Ascending aorta (tissue), 2 donors: ENCODE results near the gene CDCA4. TPM values are rescaled to one million over a fixed set of nuclear protein-coding genes. Genes with fewer than 3 reads are reported as not detected.

ENCODE experiments used
- DNase-seq, 2 donors: peaks; one replicate each; pipeline ENCODE4 v3.0.0-alpha.2; 2019; ENCODE audit warnings: low spot score in 2 of 2
- H3K27ac ChIP-seq, 2 donors: fragments of 200-600 bp; sonication (generic); one replicate each; pipeline ENCODE4 v1.5.1; 2016 to 2017; ENCODE audit warnings: mild to moderate bottlenecking in 1 of 2
- H3K27me3 ChIP-seq: fragments of 200-600 bp; sonication (generic); one replicate; pipeline ENCODE4 v1.5.1; 2017
- H3K36me3 ChIP-seq, 2 donors: fragments of 200-600 bp; sonication (generic); one replicate each; pipeline ENCODE4 v1.5.1; 2016
- H3K4me1 ChIP-seq, 2 donors: fragments of 200-600 bp; sonication (generic); one replicate each; pipeline ENCODE4 v1.5.1; 2016 to 2017; ENCODE audit warnings: mild to moderate bottlenecking in 1 of 2
- H3K4me3 ChIP-seq, 2 donors: fragments of 200-600 bp; sonication (generic); one replicate each; pipeline ENCODE4 v1.5.1; 2016 to 2017; ENCODE audit warnings: mild to moderate bottlenecking in 1 of 2
- H3K9me3 ChIP-seq, 2 donors: fragments of 200-600 bp; sonication (generic); one replicate each; pipeline ENCODE4 v1.5.1; 2016
- intact Hi-C: fragments of 100-400 bp; cut with DNase I; formaldehyde crosslinking; loops from one replicate; pipeline ENCODE4 v1.15.1; 2023
- total RNA-seq: library from RNA; depleted of rRNA; stranded (reverse); fragments of >200 nt; gene quantifications from one replicate; pipeline ENCODE4 v1.1.0, GENCODE V29; 2016
- TF ChIP-seq, protein P1 (sequence below), 3 experiments: fragments of 200-600 bp in 2 of 3; fragments of 450-650 bp in 1 of 3; sonication (generic) in 2 of 3; IDR thresholded peaks; one replicate each; pipeline ENCODE4 v1.5.1; 2016 to 2019; ENCODE audit warnings: antibody characterized with exemption in 3 of 3, mild to moderate bottlenecking in 1 of 3, moderate library complexity in 1 of 3

The CDCA4 gene
- total RNA-seq, 1 donor from 2014 or later: 2.3 TPM

DNA sequence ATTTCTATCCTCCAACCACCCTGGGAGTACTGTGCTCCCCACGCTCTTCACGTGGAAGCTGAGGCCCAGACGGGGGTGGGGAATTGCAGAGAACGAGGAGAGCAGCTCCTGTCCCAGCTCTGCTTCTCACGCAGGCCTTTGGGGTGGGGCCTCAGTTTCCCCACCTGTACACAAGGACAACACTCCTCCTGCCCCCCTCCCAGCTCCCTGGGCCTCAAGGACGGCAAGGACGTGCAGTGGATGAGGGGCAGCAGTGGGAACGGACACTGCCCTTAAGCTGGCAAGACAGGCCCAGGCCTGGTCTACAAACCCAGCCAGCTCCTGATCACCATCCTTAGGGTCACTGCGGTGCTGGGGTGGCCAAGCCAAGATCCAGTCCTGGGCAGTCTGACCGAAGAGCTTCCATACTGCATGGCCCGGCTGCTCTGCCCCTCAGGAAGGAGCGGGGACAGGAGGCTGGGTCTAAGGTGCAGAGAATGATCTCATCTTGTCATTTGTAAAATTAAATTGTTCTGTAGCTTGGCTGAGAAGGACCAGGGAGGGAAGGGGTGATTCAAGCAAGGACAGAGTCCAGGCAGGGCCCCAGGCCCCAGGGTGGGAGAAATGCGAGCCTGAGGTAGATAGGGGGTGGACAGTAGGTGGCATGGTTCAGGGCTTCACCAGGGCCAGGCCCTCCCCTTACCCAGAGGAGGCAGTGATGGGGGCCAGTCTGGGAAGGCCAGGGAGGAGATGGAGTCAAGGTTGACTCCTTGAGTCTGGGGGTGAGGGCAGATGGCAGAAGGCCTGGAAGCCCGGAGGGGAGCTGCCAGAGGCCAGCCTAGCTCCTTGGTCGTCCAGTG is 36.6 kb downstream of the CDCA4 start:
- peaks cover 9 to 12% of the 10 kb centered on the region in 2 donors for H3K4me1 ChIP-seq
- DNase-seq: no peak
- H3K27me3 ChIP-seq: no peaks in the 10 kb centered on the region
- intact Hi-C loops: loop anchor here (2.0 kb wide), 1 partner anchor 51 kb away; no protein-coding TSS in a partner anchor
- H3K27ac ChIP-seq: peak overlapping the region; percentile 62 to 79
- H3K9me3 ChIP-seq: no peaks in the 10 kb centered on the region
- TF ChIP-seq, protein P1, sequence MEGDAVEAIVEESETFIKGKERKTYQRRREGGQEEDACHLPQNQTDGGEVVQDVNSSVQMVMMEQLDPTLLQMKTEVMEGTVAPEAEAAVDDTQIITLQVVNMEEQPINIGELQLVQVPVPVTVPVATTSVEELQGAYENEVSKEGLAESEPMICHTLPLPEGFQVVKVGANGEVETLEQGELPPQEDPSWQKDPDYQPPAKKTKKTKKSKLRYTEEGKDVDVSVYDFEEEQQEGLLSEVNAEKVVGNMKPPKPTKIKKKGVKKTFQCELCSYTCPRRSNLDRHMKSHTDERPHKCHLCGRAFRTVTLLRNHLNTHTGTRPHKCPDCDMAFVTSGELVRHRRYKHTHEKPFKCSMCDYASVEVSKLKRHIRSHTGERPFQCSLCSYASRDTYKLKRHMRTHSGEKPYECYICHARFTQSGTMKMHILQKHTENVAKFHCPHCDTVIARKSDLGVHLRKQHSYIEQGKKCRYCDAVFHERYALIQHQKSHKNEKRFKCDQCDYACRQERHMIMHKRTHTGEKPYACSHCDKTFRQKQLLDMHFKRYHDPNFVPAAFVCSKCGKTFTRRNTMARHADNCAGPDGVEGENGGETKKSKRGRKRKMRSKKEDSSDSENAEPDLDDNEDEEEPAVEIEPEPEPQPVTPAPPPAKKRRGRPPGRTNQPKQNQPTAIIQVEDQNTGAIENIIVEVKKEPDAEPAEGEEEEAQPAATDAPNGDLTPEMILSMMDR (IDR thresholded peaks at IDR 0.05): no peak
- peaks cover 0 to 2% of the 10 kb centered on the region in 2 donors for H3K36me3 ChIP-seq
- no peak overlapping the region for H3K4me3 ChIP-seq

DNA sequence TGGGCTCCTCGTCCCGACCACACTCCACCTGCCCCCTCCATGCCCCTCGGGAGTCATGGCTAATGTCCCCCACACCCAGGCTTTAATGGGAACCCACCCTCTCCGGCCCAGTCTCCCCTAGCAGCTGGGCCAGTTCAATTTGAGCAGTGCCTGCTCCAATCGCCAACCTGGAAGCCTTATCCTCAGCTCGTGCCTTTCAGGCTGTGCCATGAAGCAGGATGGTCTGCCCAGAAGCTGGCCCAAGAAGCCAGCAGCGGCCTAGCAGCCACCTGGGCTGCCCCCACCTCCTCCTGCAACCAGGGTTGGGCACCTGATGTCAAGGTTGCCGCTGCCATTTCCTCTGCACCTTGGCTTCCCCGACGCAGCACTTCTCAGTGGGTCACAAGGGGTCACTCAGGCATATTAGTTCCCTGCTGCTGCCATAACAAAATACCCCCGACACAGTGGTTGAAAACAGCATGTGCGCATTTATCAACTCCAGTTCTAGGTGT is 37.6 kb downstream of the CDCA4 start:
- no peak for DNase-seq
- Histone ChIP-seq H3K36me3 (no peaks in the 10 kb centered on the region), H3K9me3 (no peaks in the 10 kb centered on the region), H3K4me1 (peaks cover 12 to 15% of the 10 kb centered on the region in 2 donors), H3K27ac (no peak overlapping the region), H3K4me3 (no peak overlapping the region), H3K27me3 (no peaks in the 10 kb centered on the region)
- intact Hi-C loops: no loop called here
- TF ChIP-seq, protein P1 (IDR thresholded peaks at IDR 0.05): no peak

DNA sequence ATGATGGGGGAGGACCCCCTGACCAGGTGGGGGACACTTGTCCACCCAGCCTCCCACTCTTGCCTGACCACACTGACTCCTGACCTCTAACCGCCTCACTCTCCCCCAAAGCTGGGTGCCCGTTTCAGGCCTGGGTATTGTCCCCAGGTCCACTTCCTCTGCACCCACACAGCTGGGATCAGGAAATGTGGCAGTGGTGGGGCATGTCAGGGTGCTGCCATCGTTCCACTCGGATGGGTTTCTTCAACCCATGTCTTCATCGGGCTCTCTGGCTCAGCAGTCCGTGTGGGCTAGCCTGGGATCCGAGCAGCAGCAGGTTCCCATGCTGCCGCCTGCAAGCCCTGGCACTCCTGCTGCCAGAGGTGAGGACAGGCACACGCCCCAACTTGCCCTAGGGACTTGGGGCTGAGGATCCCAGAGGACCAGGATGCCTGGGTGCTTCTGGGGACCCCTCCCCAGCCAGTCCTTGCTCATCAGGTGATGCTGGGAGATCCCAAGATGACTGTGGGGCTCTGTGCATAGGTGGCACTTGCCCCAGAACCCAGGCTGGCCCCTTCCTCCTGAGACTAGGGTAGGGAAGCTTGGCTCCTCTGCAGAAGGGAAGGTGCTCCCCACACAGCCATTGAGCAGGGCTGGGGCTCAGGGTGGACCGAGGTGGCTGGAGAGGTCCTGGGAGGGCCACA is 38.2 kb downstream of the CDCA4 start:
- peaks cover 15 to 17% of the 10 kb centered on the region in 2 donors for H3K4me1 ChIP-seq
- no peaks in the 10 kb centered on the region for H3K9me3 ChIP-seq
- intact Hi-C loops: no loop called here
- no peak for DNase-seq
- no peaks in the 10 kb centered on the region for H3K36me3 ChIP-seq
- no peak overlapping the region for H3K27ac ChIP-seq
- no peak overlapping the region for H3K4me3 ChIP-seq
- TF ChIP-seq, protein P1 (IDR thresholded peaks at IDR 0.05): no peak
- no peaks in the 10 kb centered on the region for H3K27me3 ChIP-seq

DNA sequence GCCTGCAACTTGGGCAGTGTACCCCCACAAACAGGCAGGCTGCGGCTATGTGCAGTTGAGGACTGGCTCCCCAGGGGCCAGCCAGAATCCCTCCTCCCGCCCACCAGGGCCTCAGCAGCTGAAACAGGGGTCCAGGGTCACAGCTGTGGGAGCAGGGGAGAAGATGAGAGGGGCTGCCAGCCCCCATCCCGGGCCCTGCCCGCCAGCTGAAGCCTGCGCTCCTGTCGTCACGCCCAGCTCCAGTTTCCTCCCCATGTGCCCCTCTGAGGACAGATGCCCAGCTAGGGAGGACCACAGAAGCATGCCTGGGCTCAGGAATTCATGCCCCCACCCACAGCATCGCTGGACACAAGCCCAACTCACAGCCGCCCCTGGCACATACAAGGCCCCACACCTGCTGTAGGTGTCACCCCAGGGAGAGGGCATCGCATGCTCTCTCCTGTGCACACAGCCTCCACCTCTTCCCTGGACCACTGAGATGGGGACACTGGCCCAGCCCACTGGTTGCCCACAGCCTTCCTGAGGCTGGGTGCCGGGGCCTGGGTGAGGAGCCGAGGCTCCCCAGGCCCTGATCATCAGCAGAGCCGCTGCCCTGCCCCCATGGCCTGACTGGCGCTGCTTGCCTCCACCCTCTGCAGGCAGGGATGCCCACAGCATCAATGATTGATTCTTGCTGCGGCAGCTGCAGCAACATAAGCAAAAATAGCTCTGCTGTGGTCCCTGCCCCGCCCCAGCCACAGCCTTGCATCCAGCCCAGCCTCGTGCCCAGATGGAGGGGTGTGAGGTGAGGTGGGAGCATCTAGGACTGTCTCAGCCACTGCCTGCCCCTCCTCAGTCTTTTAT is 39.0 kb downstream of the CDCA4 start:
- TF ChIP-seq, protein P1 (IDR thresholded peaks at IDR 0.05): no peak
- Histone ChIP-seq H3K27me3 (no peaks in the 10 kb centered on the region), H3K36me3 (no peaks in the 10 kb centered on the region), H3K4me1 (peaks cover 22 to 25% of the 10 kb centered on the region in 2 donors), H3K9me3 (no peaks in the 10 kb centered on the region), H3K4me3 (no peak overlapping the region), H3K27ac (no peak overlapping the region)
- no peak for DNase-seq
- intact Hi-C loops: no loop called here
